Measurements from ENCODE around the gene ARHGAP28.
A peak's percentile ranks its signal among the peaks of the same experiment; 100 is the strongest.
"Not testable (repeated sequence)": the region's sequence is repeated elsewhere in the genome, so short reads cannot be mapped to it uniquely, and the experiment has no call there.

Gene ARHGAP28

DNA sequence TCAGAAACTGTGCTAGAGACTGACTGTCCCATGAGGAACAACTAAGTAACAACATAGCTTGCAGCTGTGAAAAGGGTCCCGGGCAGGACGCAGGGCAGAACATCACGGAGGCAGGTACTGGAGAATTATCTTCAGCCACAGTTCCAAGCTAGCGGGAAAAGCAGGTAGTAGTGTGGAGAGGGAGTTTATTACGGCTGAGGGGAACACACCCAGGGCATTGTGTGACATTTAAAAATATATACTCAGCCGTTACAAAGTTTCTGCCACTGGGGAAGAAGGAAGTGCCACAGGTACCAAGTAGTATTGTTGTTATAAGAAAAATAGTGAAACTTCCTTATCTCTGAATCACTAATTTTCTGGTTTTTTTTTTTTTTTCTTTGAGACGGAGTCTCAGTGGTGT lies 208.5 kb downstream of the ARHGAP28 start:
- H3K9me3 ChIP-seq (ENCODE audit: control insufficient read depth in 2 of 2, low read length in 2 of 2), result no peaks in the 10 kb centered on the region
- no peak overlapping the region for H3K9ac ChIP-seq (ENCODE audit: low read depth in 1 of 2, low read length in 2 of 2)
- peaks cover 0 to 3% of the 10 kb centered on the region in 2 donors for H3K4me1 ChIP-seq (ENCODE audit: control insufficient read depth in 2 of 2, insufficient read depth in 2 of 2, low read length in 2 of 2)
- H3K4me3 ChIP-seq (ENCODE audit: low read length in 2 of 2), result peak overlapping the region; percentile 47 to 49
- H3K27ac ChIP-seq (ENCODE audit: low read depth in 2 of 2, low read length in 2 of 2), result peak overlapping the region in 1 of 2 donors; percentile 52
- no peaks in the 10 kb centered on the region for H3K27me3 ChIP-seq (ENCODE audit: control insufficient read depth in 2 of 2, insufficient read depth in 2 of 2, low read length in 2 of 2)
- H3K36me3 ChIP-seq (ENCODE audit: control insufficient read depth in 2 of 2, insufficient read depth in 2 of 2, low read length in 2 of 2), result peaks cover 2 to 8% of the 10 kb centered on the region in 2 donors

- not testable (repeated sequence) for H3K27me3 ChIP-seq (ENCODE audit: control insufficient read depth in 2 of 2, insufficient read depth in 2 of 2, low read length in 2 of 2); H3K9me3 ChIP-seq (ENCODE audit: control insufficient read depth in 2 of 2, low read length in 2 of 2); H3K9ac ChIP-seq (ENCODE audit: low read depth in 1 of 2, low read length in 2 of 2); H3K4me1 ChIP-seq (ENCODE audit: control insufficient read depth in 2 of 2, insufficient read depth in 2 of 2, low read length in 2 of 2)
- H3K27ac ChIP-seq (ENCODE audit: low read depth in 2 of 2, low read length in 2 of 2), result peak overlapping the region in 1 of 2 donors; percentile 52
- peaks cover 2 to 11% of the 10 kb centered on the region in 2 donors for H3K36me3 ChIP-seq (ENCODE audit: control insufficient read depth in 2 of 2, insufficient read depth in 2 of 2, low read length in 2 of 2)
- peak overlapping the region in 1 of 2 donors; percentile 4 for H3K4me3 ChIP-seq (ENCODE audit: low read length in 2 of 2)
Observed at GRCh38 chr18:6938403-6938802, 208.9 kb downstream of the ARHGAP28 start.

GRCh38 chr18:6939972-6940371 lies 210.5 kb downstream of the ARHGAP28 start:
- H3K4me3 ChIP-seq (ENCODE audit: low read length in 2 of 2), result no peak overlapping the region
- H3K9me3 ChIP-seq (ENCODE audit: control insufficient read depth in 2 of 2, low read length in 2 of 2), result no peaks in the 10 kb centered on the region
- peaks cover 2 to 11% of the 10 kb centered on the region in 2 donors for H3K36me3 ChIP-seq (ENCODE audit: control insufficient read depth in 2 of 2, insufficient read depth in 2 of 2, low read length in 2 of 2)
- H3K9ac ChIP-seq (ENCODE audit: low read depth in 1 of 2, low read length in 2 of 2), result no peak overlapping the region
- no peaks in the 10 kb centered on the region for H3K27me3 ChIP-seq (ENCODE audit: control insufficient read depth in 2 of 2, insufficient read depth in 2 of 2, low read length in 2 of 2)
- H3K4me1 ChIP-seq (ENCODE audit: control insufficient read depth in 2 of 2, insufficient read depth in 2 of 2, low read length in 2 of 2), result peaks cover 0 to 6% of the 10 kb centered on the region in 2 donors
- no peak overlapping the region for H3K27ac ChIP-seq (ENCODE audit: low read depth in 2 of 2, low read length in 2 of 2)

DNA sequence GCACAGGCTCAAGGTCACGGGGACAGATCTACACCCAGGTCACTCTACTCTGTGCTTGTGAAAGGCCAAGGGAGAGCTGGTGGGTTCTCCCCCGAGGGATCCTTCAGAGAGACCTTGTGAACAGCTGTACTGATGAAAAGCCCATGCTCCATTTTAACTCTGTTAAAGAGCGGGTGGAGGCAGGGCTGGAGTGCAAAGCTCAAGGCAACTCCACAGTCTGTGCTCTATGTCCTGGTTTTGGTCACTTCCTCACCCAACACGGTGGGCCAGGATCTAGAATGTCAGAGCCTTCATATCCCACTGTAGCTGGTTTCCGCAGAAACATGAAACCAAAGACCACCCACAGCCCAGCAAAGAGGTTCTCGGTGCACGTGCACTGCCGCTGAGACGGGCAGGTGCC lies 210.9 kb downstream of the ARHGAP28 start:
- Histone ChIP-seq H3K9ac (ENCODE audit: low read depth in 1 of 2, low read length in 2 of 2) (no peak overlapping the region), H3K9me3 (ENCODE audit: control insufficient read depth in 2 of 2, low read length in 2 of 2) (no peaks in the 10 kb centered on the region), H3K27me3 (ENCODE audit: control insufficient read depth in 2 of 2, insufficient read depth in 2 of 2, low read length in 2 of 2) (no peaks in the 10 kb centered on the region), H3K4me3 (ENCODE audit: low read length in 2 of 2) (no peak overlapping the region), H3K36me3 (ENCODE audit: control insufficient read depth in 2 of 2, insufficient read depth in 2 of 2, low read length in 2 of 2) (peaks cover 2 to 11% of the 10 kb centered on the region in 2 donors), H3K4me1 (ENCODE audit: control insufficient read depth in 2 of 2, insufficient read depth in 2 of 2, low read length in 2 of 2) (peaks cover 0 to 6% of the 10 kb centered on the region in 2 donors), H3K27ac (ENCODE audit: low read depth in 2 of 2, low read length in 2 of 2) (no peak overlapping the region)

DNA sequence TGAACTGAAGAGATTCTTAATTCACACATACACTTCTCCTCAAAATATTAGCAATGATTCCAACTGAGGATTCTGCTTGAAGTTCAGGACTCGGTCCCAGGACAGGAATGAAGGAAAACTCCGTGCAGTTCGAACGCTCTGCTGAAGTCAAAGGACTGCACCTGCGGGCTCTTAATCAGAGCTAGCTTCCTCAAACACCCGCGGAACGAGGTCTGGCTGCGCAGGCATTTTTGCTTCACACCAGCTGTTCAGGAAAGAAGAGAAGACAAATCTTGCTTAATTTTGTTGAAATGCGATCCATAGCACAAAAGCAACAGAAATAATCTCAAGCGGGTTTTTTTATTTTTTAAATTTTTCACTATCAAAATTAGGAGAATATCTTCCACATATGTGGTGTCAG lies 212.5 kb downstream of the ARHGAP28 start:
- no peaks in the 10 kb centered on the region for H3K27me3 ChIP-seq (ENCODE audit: control insufficient read depth in 2 of 2, insufficient read depth in 2 of 2, low read length in 2 of 2)
- no peak overlapping the region for H3K4me3 ChIP-seq (ENCODE audit: low read length in 2 of 2)
- no peak overlapping the region for H3K27ac ChIP-seq (ENCODE audit: low read depth in 2 of 2, low read length in 2 of 2)
- peaks cover under 1 to 7% of the 10 kb centered on the region in 2 donors for H3K4me1 ChIP-seq (ENCODE audit: control insufficient read depth in 2 of 2, insufficient read depth in 2 of 2, low read length in 2 of 2)
- H3K9ac ChIP-seq (ENCODE audit: low read depth in 1 of 2, low read length in 2 of 2), result no peak overlapping the region
- peaks cover 2 to 11% of the 10 kb centered on the region in 2 donors for H3K36me3 ChIP-seq (ENCODE audit: control insufficient read depth in 2 of 2, insufficient read depth in 2 of 2, low read length in 2 of 2)
- H3K9me3 ChIP-seq (ENCODE audit: control insufficient read depth in 2 of 2, low read length in 2 of 2), result no peaks in the 10 kb centered on the region

DNA sequence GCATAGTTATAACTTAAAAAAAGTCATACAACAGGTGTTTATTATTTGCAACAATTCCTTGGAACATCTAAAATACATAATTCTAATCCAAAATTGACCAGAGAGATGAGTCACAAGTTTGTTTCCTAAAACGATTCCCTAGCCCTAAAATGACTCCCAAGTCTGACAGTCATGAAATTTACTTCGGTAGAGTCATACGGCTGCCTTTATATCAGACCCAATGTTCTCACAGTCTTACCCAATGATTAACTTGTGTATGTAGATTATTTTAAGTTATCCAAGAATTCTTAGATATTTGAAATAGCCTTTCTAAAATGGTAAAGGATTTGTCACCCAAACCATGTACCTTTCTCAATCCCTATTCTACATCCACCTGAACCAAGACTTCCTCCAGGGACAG lies 213.2 kb downstream of the ARHGAP28 start:
- H3K36me3 ChIP-seq (ENCODE audit: control insufficient read depth in 2 of 2, insufficient read depth in 2 of 2, low read length in 2 of 2), result peaks cover 2 to 11% of the 10 kb centered on the region in 2 donors
- H3K9me3 ChIP-seq (ENCODE audit: control insufficient read depth in 2 of 2, low read length in 2 of 2), result no peaks in the 10 kb centered on the region
- no peak overlapping the region for H3K27ac ChIP-seq (ENCODE audit: low read depth in 2 of 2, low read length in 2 of 2)
- H3K27me3 ChIP-seq (ENCODE audit: control insufficient read depth in 2 of 2, insufficient read depth in 2 of 2, low read length in 2 of 2), result no peaks in the 10 kb centered on the region
- peak overlapping the region in 1 of 2 donors; percentile 22 for H3K4me3 ChIP-seq (ENCODE audit: low read length in 2 of 2)
- peaks cover 4 to 13% of the 10 kb centered on the region in 2 donors for H3K4me1 ChIP-seq (ENCODE audit: control insufficient read depth in 2 of 2, insufficient read depth in 2 of 2, low read length in 2 of 2)
- H3K9ac ChIP-seq (ENCODE audit: low read depth in 1 of 2, low read length in 2 of 2), result no peak overlapping the region

DNA sequence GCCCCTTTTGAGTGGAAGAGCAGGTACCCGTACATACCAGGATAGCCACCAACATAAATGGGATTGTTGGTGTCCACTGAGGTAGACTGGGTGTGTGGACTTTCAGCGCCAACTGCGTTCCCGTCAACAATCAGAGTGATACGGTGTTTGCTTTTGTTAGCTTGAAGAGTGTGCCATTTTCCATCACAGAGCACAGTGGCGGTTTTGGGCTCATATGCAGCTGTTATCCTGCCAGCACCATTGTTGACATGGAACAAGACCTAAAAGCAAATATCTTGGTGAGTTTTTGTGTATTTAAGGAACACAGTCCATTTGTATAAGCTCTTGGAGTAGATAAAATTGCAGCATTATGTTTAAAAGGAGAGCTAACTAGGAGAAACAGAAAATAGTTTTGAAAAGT lies 213.6 kb downstream of the ARHGAP28 start:
- no peak overlapping the region for H3K27ac ChIP-seq (ENCODE audit: low read depth in 2 of 2, low read length in 2 of 2)

GRCh38 chr18:6947338-6948030 lies 218.0 kb downstream of the ARHGAP28 start:
- Histone ChIP-seq H3K9ac (ENCODE audit: low read depth in 1 of 2, low read length in 2 of 2) (peak overlapping the region; percentile 58 to 73), H3K9me3 (ENCODE audit: control insufficient read depth in 2 of 2, low read length in 2 of 2) (no peaks in the 10 kb centered on the region), H3K4me3 (ENCODE audit: low read length in 2 of 2) (peak overlapping the region; percentile 50 to 72), H3K27ac (ENCODE audit: low read depth in 2 of 2, low read length in 2 of 2) (peak overlapping the region; percentile 90 to 91), H3K36me3 (ENCODE audit: control insufficient read depth in 2 of 2, insufficient read depth in 2 of 2, low read length in 2 of 2) (peaks cover 0 to 4% of the 10 kb centered on the region in 2 donors), H3K27me3 (ENCODE audit: control insufficient read depth in 2 of 2, insufficient read depth in 2 of 2, low read length in 2 of 2) (no peaks in the 10 kb centered on the region), H3K4me1 (ENCODE audit: control insufficient read depth in 2 of 2, insufficient read depth in 2 of 2, low read length in 2 of 2) (peaks cover 37 to 55% of the 10 kb centered on the region in 2 donors)

More for the DNA sequence above, 213.6 kb downstream of the ARHGAP28 start:
- Histone ChIP-seq H3K27me3 (ENCODE audit: control insufficient read depth in 2 of 2, insufficient read depth in 2 of 2, low read length in 2 of 2) (no peaks in the 10 kb centered on the region), H3K9ac (ENCODE audit: low read depth in 1 of 2, low read length in 2 of 2) (no peak overlapping the region), H3K4me3 (ENCODE audit: low read length in 2 of 2) (peak overlapping the region in 1 of 2 donors; percentile 22), H3K4me1 (ENCODE audit: control insufficient read depth in 2 of 2, insufficient read depth in 2 of 2, low read length in 2 of 2) (peaks cover 8 to 17% of the 10 kb centered on the region in 2 donors), H3K9me3 (ENCODE audit: control insufficient read depth in 2 of 2, low read length in 2 of 2) (no peaks in the 10 kb centered on the region), H3K36me3 (ENCODE audit: control insufficient read depth in 2 of 2, insufficient read depth in 2 of 2, low read length in 2 of 2) (peaks cover 2 to 11% of the 10 kb centered on the region in 2 donors)

- H3K27ac ChIP-seq (ENCODE audit: low read depth in 2 of 2, low read length in 2 of 2), result peak overlapping the region; percentile 90 to 91
- H3K36me3 ChIP-seq (ENCODE audit: control insufficient read depth in 2 of 2, insufficient read depth in 2 of 2, low read length in 2 of 2), result no peaks in the 10 kb centered on the region
- H3K4me1 ChIP-seq (ENCODE audit: control insufficient read depth in 2 of 2, insufficient read depth in 2 of 2, low read length in 2 of 2), result peaks cover 37 to 51% of the 10 kb centered on the region in 2 donors
- H3K9me3 ChIP-seq (ENCODE audit: control insufficient read depth in 2 of 2, low read length in 2 of 2), result no peaks in the 10 kb centered on the region
- H3K4me3 ChIP-seq (ENCODE audit: low read length in 2 of 2), result peak overlapping the region in 1 of 2 donors; percentile 20
- H3K27me3 ChIP-seq (ENCODE audit: control insufficient read depth in 2 of 2, insufficient read depth in 2 of 2, low read length in 2 of 2), result no peaks in the 10 kb centered on the region
- peak overlapping the region in 1 of 2 donors; percentile 46 for H3K9ac ChIP-seq (ENCODE audit: low read depth in 1 of 2, low read length in 2 of 2)
Observed at GRCh38 chr18:6948281-6949055, 219.0 kb downstream of the ARHGAP28 start.

Measured in mucosa of rectum (tissue), 2 donors.